RWPE2 (cell line): ENCODE data around the gene ABCA13.
"Not testable (repeated sequence)": the region's sequence is repeated elsewhere in the genome, so short reads cannot be mapped to it uniquely, and the experiment has no call there.

Experiments
- ATAC-seq: fragments of 200-7000 bp; cut with Tn5 transposase; 3 replicates; pipeline ENCODE4 v1.9.1; 2021; ENCODE audit warnings: low read depth
- DNase-seq: peaks from one replicate; pipeline ENCODE4 v3.0.0-alpha.2; 2020; ENCODE audit warnings: low spot score
- H3K27ac ChIP-seq: fragments of 450-650 bp; 2 replicates; pipeline ENCODE4 v1.5.1; 2017; ENCODE audit warnings: mild to moderate bottlenecking; ENCODE audit not compliant: poor library complexity, severe bottlenecking
- H3K27me3 ChIP-seq: fragments of 250-450 bp; sonication (Bioruptor Pico); 2 replicates; pipeline ENCODE4 v1.5.1; 2021; ENCODE audit warnings: mild to moderate bottlenecking, moderate library complexity; ENCODE audit not compliant: insufficient read depth, poor library complexity, severe bottlenecking
- H3K36me3 ChIP-seq: fragments of 250-450 bp; sonication (Bioruptor Pico); 2 replicates; pipeline ENCODE4 v1.5.1; 2020; ENCODE audit warnings: low read depth, mild to moderate bottlenecking, moderate library complexity
- H3K4me1 ChIP-seq: fragments of 250-450 bp; sonication (Bioruptor Pico); 2 replicates; pipeline ENCODE4 v1.5.1; 2021; ENCODE audit warnings: mild to moderate bottlenecking, moderate library complexity; ENCODE audit not compliant: insufficient read depth, poor library complexity, severe bottlenecking
- H3K4me3 ChIP-seq: fragments of 250-450 bp; sonication (Bioruptor Pico); 2 replicates; pipeline ENCODE4 v1.5.1; 2021; ENCODE audit warnings: mild to moderate bottlenecking, moderate library complexity; ENCODE audit not compliant: severe bottlenecking
- H3K9me3 ChIP-seq: fragments of 250-450 bp; sonication (Bioruptor Pico); 2 replicates; pipeline ENCODE4 v1.5.1; 2021; ENCODE audit warnings: mild to moderate bottlenecking, moderate library complexity; ENCODE audit not compliant: severe bottlenecking
- TF ChIP-seq, protein P1 (sequence below): fragments of 450-650 bp; IDR thresholded peaks from one replicate; pipeline ENCODE4 v1.5.1; 2017; ENCODE audit warnings: mild to moderate bottlenecking, moderate library complexity; ENCODE audit not compliant: poor library complexity, severe bottlenecking

Gene ABCA13

DNA sequence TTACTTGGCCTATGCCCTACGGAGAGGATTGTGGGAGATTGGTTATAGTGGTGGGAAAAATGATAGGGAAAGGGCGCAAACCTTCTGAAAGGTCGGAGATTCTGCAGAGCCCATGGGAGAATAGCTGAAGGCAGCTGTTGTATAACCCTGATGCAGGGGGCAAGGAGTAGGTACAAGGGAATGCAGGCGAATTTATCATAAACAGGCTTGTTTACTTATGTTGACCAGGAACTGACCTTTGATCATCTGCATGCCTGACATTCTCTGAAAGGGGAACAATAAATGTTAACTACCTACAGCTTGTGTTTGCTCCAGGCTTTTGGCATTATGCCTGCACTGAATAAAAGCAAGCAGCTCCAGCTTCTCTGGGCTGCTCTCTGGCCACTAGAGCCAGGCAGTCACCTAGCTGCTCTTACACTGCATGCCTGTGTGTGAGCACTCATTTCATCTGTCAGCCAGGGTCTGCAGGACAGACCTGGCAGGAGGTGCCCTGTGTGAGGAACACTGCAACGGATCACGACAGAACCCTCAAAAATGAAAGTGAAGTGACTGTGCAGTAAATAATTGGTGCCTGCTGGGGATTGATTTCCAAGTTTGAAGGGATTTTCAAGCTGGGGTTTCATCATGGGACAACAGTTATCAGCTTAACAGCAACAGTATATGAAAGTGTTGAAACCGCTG, 31.1 kb upstream of the ABCA13 start:
- DNase-seq (no peak), ATAC-seq (peak; percentile 29; the same call in 2 of the 3 replicates)
- no peak overlapping the region for H3K27ac ChIP-seq
- no peaks in the 10 kb centered on the region for H3K9me3 ChIP-seq
- H3K4me3 ChIP-seq: no peak overlapping the region
- no peaks in the 10 kb centered on the region for H3K4me1 ChIP-seq
- no peaks in the 10 kb centered on the region for H3K27me3 ChIP-seq
- TF ChIP-seq, protein P1, sequence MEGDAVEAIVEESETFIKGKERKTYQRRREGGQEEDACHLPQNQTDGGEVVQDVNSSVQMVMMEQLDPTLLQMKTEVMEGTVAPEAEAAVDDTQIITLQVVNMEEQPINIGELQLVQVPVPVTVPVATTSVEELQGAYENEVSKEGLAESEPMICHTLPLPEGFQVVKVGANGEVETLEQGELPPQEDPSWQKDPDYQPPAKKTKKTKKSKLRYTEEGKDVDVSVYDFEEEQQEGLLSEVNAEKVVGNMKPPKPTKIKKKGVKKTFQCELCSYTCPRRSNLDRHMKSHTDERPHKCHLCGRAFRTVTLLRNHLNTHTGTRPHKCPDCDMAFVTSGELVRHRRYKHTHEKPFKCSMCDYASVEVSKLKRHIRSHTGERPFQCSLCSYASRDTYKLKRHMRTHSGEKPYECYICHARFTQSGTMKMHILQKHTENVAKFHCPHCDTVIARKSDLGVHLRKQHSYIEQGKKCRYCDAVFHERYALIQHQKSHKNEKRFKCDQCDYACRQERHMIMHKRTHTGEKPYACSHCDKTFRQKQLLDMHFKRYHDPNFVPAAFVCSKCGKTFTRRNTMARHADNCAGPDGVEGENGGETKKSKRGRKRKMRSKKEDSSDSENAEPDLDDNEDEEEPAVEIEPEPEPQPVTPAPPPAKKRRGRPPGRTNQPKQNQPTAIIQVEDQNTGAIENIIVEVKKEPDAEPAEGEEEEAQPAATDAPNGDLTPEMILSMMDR: no peak
- no peaks in the 10 kb centered on the region for H3K36me3 ChIP-seq

DNA sequence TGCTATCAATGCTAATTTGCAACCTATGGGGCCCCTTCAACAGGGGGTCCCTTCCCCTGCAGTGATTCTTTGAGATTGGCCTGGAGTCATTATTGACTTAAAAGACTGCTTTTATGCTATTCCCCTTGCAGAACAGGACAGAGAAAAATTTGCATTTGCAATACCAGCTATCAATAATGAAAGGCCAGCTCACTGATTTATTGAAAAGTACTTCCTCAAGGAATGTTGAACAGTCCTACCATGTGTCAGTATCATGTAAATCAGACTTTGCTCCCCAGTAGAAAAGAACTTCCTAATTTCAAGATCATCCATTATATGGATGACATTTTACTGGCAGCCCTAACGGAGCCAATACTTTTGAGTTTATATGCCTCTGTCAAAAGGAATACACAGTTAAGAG, 29.7 kb upstream of the ABCA13 start:
- DNase-seq (no peak), ATAC-seq (no peak)
- no peaks in the 10 kb centered on the region for H3K27me3 ChIP-seq
- H3K4me3 ChIP-seq: no peak overlapping the region
- H3K9me3 ChIP-seq: no peaks in the 10 kb centered on the region
- H3K4me1 ChIP-seq: no peaks in the 10 kb centered on the region
- H3K27ac ChIP-seq: no peak overlapping the region
- TF ChIP-seq, protein P1: no peak
- no peaks in the 10 kb centered on the region for H3K36me3 ChIP-seq

DNA sequence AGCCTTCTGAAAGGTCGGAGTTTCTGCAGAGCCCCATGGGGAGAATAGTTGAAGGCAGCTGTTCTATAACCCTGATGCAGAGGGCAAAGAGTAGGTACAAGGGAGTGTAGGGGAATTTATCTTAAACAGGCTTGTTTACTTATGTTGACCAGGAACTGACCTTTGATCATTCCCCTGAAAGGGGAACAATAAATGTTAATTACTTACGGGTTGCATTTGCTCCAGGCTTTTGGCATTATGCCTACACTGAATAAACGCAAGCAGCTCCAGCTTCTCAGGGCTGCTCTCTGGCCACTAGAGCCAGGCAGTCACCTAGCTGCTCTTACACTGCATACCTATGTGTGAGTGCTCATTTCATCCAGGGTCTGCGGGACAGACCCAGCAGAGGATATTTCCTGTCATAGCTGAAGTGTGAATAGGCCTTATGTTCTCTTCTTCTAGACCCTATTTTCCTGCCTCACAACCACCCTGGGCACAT, 26.9 kb upstream of the ABCA13 start:
- Histone ChIP-seq H3K4me3 (no peak overlapping the region), H3K4me1 (no peaks in the 10 kb centered on the region), H3K9me3 (no peaks in the 10 kb centered on the region), H3K27me3 (peaks cover 3% of the 10 kb centered on the region), H3K36me3 (no peaks in the 10 kb centered on the region), H3K27ac (no peak overlapping the region)
- DNase-seq (no peak), ATAC-seq (no peak)
- TF ChIP-seq, protein P1: no peak

DNA sequence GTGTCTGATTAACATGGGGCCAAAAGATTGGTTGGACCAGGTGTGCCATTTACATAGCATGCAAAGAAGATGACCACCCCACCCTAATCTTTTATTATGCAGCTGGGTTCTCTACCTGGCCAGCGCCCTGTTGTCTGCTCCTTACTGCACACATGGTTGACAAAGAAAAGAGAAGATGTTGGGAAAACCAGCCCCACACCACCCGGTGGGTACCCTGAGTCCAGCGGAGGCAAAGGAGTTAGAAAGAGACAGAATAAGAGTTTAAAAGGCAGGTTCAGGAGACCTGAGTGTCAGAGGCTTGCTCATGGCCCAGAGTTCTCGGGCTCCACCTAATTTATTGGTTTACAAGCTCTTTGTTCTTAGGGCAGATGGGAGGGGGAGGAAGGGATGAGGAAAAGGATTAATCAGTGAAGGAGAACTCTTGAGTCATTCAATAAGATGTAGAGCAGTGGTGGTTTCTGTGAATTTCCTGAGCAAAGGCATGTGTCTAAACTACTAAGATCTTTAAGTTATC, 24.1 kb upstream of the ABCA13 start:
- no peak for DNase-seq
- no peaks in the 10 kb centered on the region for H3K9me3 ChIP-seq
- peaks cover 3% of the 10 kb centered on the region for H3K27me3 ChIP-seq
- H3K4me1 ChIP-seq: no peaks in the 10 kb centered on the region
- TF ChIP-seq, protein P1: no peak
- no peak overlapping the region for H3K4me3 ChIP-seq
- no peaks in the 10 kb centered on the region for H3K36me3 ChIP-seq
- no peak overlapping the region for H3K27ac ChIP-seq
- ATAC-seq: no peak

DNA sequence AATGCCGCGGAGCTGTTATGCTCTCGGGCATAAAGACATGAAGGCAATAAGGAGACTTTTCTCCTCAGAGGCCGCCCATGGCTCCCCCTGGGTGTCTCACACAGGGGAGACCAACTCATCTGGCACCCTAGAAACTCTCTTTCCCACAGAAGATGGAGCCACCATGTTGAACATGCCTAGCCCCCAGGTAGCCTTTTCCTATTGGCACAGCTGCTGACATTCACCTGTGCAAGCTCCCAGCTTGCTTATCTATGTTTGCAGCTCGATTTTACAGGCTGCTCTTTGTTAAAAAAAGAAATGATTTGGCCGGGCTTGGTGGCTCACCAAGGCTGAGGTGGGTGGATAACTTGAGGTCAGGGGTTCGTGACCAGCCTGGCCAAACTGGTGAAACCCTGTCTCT, 23.6 kb upstream of the ABCA13 start:
- H3K4me3 ChIP-seq: not testable (repeated sequence)

More for the DNA sequence above, 23.6 kb upstream of the ABCA13 start:
- H3K27me3 ChIP-seq, H3K27ac ChIP-seq, H3K9me3 ChIP-seq, H3K4me1 ChIP-seq, ATAC-seq, H3K36me3 ChIP-seq, DNase-seq: not testable (repeated sequence)
